Body of pancreas (tissue), 4 donors: ENCODE measurements around the gene NES. TPM values are rescaled to one million over a fixed set of nuclear protein-coding genes. Genes with fewer than 3 reads are reported as not detected.

ENCODE experiments used
- ATAC-seq: fragments of 150-250 bp; one replicate; pipeline ENCODE4 v1.9.1; 2016
- DNase-seq, 4 donors: peaks; one replicate each; pipeline ENCODE4 v3.0.0-alpha.2; 2019
- H3K27ac ChIP-seq, 4 donors: fragments of 200-600 bp; sonication (generic); 1 replicate in 3 of 4; 2 replicates in 1 of 4; pipeline versions ENCODE4 v1.5.1 to v1.6.1; 2016 to 2019; ENCODE audit warnings: mild to moderate bottlenecking in 1 of 4, mixed read lengths in 1 of 4, moderate library complexity in 1 of 4
- H3K27me3 ChIP-seq, 2 donors: fragments of 200-600 bp; sonication (generic); one replicate each; pipeline ENCODE4 v1.6.0; 2016; ENCODE audit warnings: mild to moderate bottlenecking in 1 of 2
- H3K36me3 ChIP-seq, 2 donors: fragments of 200-600 bp; sonication (generic); replicated peaks in 1 of 2; 2 replicates each; pipeline ENCODE4 v1.5.1; 2016; ENCODE audit warnings: low read depth in 2 of 2; ENCODE audit not compliant: insufficient read depth in 1 of 2
- H3K4me1 ChIP-seq: fragments of 200-600 bp; sonication (generic); one replicate; pipeline ENCODE4 v1.6.0; 2016
- H3K4me3 ChIP-seq, 2 donors: fragments of 200-600 bp; sonication (generic); 1 replicate in 1 of 2; 2 replicates in 1 of 2; pipeline ENCODE4 v1.5.1; 2016 to 2019
- H3K9me3 ChIP-seq, 3 donors: fragments of 200-600 bp; sonication (generic); 1 replicate in 2 of 3; 2 replicates in 1 of 3; pipeline ENCODE4 v1.5.1; 2016
- POLR2A ChIP-seq, 3 donors: fragments of 450-650 bp; IDR thresholded peaks; one replicate each; pipeline ENCODE4 v1.6.1; 2016; ENCODE audit warnings: antibody characterized with exemption in 3 of 3, mild to moderate bottlenecking in 2 of 3
- WGBS, 2 donors: methylation state at CpG; one replicate each; pipeline ENCODE4 v1.1.5; 2017; 5-methylcytosine and 5-hydroxymethylcytosine counted together
- intact Hi-C: fragments of 100-400 bp; cut with DNase I; formaldehyde crosslinking; loops from one replicate; pipeline ENCODE4 v1.15.1; 2023
- total RNA-seq, 2 donors: library from RNA; depleted of rRNA; stranded (reverse); fragments of >200 nt; gene quantifications; one replicate each; pipeline ENCODE4 v1.1.0, GENCODE V29; 2016
- TF ChIP-seq, protein P1 (sequence below), 7 experiments: fragments of 450-650 bp in 4 of 7; fragments of 200-600 bp in 3 of 7; sonication (generic) in 3 of 7; IDR thresholded peaks; one replicate each; pipeline ENCODE4 v1.5.1; 2016 to 2019; ENCODE audit warnings: antibody characterized with exemption in 7 of 7

NES gene
- total RNA-seq, 2 donors from 2014 or later = 4.2 to 12.2 TPM

GRCh38 chr1:156662005-156662799, 15.0 kb downstream of the NES start:
- WGBS, 2 donors = 51 to 64% methylated on average over 12 of the region's 12 CpGs
- DNase-seq (no peak), ATAC-seq (no peak)
- no peak overlapping the region for H3K4me3 ChIP-seq
- H3K9me3 ChIP-seq = no peaks in the 10 kb centered on the region
- TF ChIP-seq, protein P1, sequence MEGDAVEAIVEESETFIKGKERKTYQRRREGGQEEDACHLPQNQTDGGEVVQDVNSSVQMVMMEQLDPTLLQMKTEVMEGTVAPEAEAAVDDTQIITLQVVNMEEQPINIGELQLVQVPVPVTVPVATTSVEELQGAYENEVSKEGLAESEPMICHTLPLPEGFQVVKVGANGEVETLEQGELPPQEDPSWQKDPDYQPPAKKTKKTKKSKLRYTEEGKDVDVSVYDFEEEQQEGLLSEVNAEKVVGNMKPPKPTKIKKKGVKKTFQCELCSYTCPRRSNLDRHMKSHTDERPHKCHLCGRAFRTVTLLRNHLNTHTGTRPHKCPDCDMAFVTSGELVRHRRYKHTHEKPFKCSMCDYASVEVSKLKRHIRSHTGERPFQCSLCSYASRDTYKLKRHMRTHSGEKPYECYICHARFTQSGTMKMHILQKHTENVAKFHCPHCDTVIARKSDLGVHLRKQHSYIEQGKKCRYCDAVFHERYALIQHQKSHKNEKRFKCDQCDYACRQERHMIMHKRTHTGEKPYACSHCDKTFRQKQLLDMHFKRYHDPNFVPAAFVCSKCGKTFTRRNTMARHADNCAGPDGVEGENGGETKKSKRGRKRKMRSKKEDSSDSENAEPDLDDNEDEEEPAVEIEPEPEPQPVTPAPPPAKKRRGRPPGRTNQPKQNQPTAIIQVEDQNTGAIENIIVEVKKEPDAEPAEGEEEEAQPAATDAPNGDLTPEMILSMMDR (IDR thresholded peaks at IDR 0.05) = no peak
- no peak for TF ChIP-seq POLR2A (IDR thresholded peaks at IDR 0.05)
- H3K27ac ChIP-seq = peak overlapping the region in 3 of 4 donors; percentile 51 to 58 (median 52)
- H3K27me3 ChIP-seq = peaks cover 0 to 6% of the 10 kb centered on the region in 2 donors
- no peaks in the 10 kb centered on the region for H3K36me3 ChIP-seq
- intact Hi-C loops = no loop called here
- H3K4me1 ChIP-seq = peaks cover 55% of the 10 kb centered on the region

DNA sequence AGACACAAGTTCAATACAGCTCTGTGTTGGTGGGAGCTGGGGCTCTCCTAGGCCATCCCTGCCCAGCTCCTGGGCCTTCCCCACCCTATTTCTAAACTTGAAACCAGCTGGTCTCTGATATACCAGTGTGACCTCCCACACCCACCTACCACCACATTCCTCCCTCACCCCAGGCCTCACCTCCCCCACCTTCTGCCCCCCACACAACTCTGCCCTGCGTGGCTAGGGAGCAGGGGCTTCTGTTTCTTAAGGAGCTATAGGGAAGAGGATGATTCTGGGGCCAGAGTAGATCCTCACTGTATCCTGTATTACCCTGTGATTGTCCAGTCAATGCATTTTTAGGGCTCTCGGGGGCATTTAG, 16.5 kb downstream of the NES start:
- H3K27me3 ChIP-seq = peaks cover 0 to 13% of the 10 kb centered on the region in 2 donors
- no peaks in the 10 kb centered on the region for H3K9me3 ChIP-seq
- WGBS, 2 donors = 60 to 67% methylated on average over 2 of the region's 2 CpGs
- H3K4me3 ChIP-seq = no peak overlapping the region
- no peak for ATAC-seq
- peaks cover 62% of the 10 kb centered on the region for H3K4me1 ChIP-seq
- H3K36me3 ChIP-seq = no peaks in the 10 kb centered on the region
- no peak for DNase-seq
- peak overlapping the region; percentile 31 to 68 (median 56) for H3K27ac ChIP-seq
- intact Hi-C loops = no loop called here
- TF ChIP-seq, protein P1 (IDR thresholded peaks at IDR 0.05) = no peak
- no peak for TF ChIP-seq POLR2A (IDR thresholded peaks at IDR 0.05)

GRCh38 chr1:156659988-156660751, 17.0 kb downstream of the NES start:
- TF ChIP-seq, protein P1 (IDR thresholded peaks at IDR 0.05) = peak; percentile 96 to 99 (median 98)
- TF ChIP-seq POLR2A (IDR thresholded peaks at IDR 0.05) = no peak
- peak; percentile 82 for ATAC-seq
- Histone ChIP-seq H3K4me3 (no peak overlapping the region), H3K9me3 (no peaks in the 10 kb centered on the region), H3K4me1 (peaks cover 56% of the 10 kb centered on the region), H3K27me3 (peaks cover 0 to 13% of the 10 kb centered on the region in 2 donors), H3K27ac (peak overlapping the region in 3 of 4 donors; percentile 55 to 68 (median 58)), H3K36me3 (no peaks in the 10 kb centered on the region)
- intact Hi-C loops = loop anchor here (5.0 kb wide), 1 partner anchor 38 kb away; no protein-coding TSS in a partner anchor
- DNase-seq = peak; percentile 92 to 94 (median 92)
- 19 to 23% methylated on average over 30 to 38 of the region's 38 CpGs for WGBS, 2 donors

- no peak for TF ChIP-seq POLR2A (IDR thresholded peaks at IDR 0.05)
- TF ChIP-seq, protein P1 (IDR thresholded peaks at IDR 0.05) = no peak
- Histone ChIP-seq H3K27ac (peak overlapping the region in 1 of 4 donors; percentile 68), H3K4me3 (no peak overlapping the region), H3K9me3 (no peaks in the 10 kb centered on the region), H3K27me3 (peaks cover 0 to 13% of the 10 kb centered on the region in 2 donors), H3K4me1 (peaks cover 54% of the 10 kb centered on the region), H3K36me3 (no peaks in the 10 kb centered on the region)
- DNase-seq = no peak
- ATAC-seq = no peak
- intact Hi-C loops = loop anchor here (5.0 kb wide), 1 partner anchor 37 kb away; no protein-coding TSS in a partner anchor
- 29 to 31% methylated on average over 6 of the region's 6 CpGs for WGBS, 2 donors
These were observed 17.6 kb downstream of the NES start for GRCh38 chr1:156659661-156659987.
